OCI-LY3 (cell line): ENCODE results near the gene KNL1.

Experiments
- EZH2phosphoT487 ChIP-seq: fragments of 200-600 bp; shearing (Covaris generic); IDR thresholded peaks from 2 replicates; pipeline ENCODE4 v1.6.1; 2018; ENCODE audit warnings: antibody characterized with exemption, mixed run types, low read depth
- TF ChIP-seq, protein P1 (sequence below): fragments of 200-600, 300-600 bp; sonication (generic); IDR thresholded peaks from 2 replicates; pipeline ENCODE4 v1.5.1; 2014; ENCODE audit warnings: antibody characterized with exemption, low read length, low read depth

DNA sequence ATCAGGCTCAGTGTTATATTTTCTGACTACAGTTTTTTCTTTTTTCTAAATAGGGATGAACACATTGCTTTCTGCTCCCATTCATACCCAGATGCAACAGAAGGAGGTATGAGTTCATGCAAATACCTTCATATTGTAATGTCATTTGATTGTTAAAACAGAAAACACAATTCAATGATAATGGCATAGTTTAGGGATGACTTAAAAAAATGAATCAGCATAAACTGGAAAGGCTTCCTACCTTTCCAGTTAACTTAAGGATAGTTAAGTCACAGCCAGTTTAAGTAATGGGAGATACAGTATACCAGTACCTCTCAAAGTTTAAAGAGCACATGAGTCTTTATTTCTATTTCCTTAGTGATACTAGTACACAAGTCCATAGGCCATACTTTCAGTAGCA is 24.9 kb downstream of the KNL1 start:
- TF ChIP-seq, protein P1, sequence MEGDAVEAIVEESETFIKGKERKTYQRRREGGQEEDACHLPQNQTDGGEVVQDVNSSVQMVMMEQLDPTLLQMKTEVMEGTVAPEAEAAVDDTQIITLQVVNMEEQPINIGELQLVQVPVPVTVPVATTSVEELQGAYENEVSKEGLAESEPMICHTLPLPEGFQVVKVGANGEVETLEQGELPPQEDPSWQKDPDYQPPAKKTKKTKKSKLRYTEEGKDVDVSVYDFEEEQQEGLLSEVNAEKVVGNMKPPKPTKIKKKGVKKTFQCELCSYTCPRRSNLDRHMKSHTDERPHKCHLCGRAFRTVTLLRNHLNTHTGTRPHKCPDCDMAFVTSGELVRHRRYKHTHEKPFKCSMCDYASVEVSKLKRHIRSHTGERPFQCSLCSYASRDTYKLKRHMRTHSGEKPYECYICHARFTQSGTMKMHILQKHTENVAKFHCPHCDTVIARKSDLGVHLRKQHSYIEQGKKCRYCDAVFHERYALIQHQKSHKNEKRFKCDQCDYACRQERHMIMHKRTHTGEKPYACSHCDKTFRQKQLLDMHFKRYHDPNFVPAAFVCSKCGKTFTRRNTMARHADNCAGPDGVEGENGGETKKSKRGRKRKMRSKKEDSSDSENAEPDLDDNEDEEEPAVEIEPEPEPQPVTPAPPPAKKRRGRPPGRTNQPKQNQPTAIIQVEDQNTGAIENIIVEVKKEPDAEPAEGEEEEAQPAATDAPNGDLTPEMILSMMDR = no peak
- TF ChIP-seq EZH2phosphoT487 = no peak
